NCI-H82 (cell line): ENCODE data around the gene HECW1.
"Not testable (repeated sequence)": the region's sequence is repeated elsewhere in the genome, so short reads cannot be mapped to it uniquely, and the experiment has no call there.

Experiments
- DNase-seq: peaks from one replicate; lab custom pipeline; 2025; lab: John Stamatoyannopoulos, UW

HECW1 gene

GRCh38 chr7:43309706-43310022 lies 197.2 kb downstream of the HECW1 start:
- DNase-seq, result no peak

GRCh38 chr7:43311052-43311451 lies 198.6 kb downstream of the HECW1 start:
- no peak for DNase-seq

DNA sequence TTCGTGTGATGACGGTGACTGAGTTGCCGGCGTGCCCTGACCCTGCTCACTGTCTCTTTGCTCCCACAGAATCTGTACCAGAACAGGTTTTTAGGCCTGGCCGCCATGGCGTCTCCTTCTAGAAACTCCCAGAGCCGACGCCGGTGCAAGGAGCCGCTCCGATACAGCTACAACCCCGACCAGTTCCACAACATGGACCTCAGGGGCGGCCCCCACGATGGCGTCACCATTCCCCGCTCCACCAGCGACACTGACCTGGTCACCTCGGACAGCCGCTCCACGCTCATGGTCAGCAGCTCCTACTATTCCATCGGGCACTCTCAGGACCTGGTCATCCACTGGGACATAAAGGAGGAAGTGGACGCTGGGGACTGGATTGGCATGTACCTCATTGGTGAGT lies 199.2 kb downstream of the HECW1 start:
- DNase-seq, result no peak

DNA sequence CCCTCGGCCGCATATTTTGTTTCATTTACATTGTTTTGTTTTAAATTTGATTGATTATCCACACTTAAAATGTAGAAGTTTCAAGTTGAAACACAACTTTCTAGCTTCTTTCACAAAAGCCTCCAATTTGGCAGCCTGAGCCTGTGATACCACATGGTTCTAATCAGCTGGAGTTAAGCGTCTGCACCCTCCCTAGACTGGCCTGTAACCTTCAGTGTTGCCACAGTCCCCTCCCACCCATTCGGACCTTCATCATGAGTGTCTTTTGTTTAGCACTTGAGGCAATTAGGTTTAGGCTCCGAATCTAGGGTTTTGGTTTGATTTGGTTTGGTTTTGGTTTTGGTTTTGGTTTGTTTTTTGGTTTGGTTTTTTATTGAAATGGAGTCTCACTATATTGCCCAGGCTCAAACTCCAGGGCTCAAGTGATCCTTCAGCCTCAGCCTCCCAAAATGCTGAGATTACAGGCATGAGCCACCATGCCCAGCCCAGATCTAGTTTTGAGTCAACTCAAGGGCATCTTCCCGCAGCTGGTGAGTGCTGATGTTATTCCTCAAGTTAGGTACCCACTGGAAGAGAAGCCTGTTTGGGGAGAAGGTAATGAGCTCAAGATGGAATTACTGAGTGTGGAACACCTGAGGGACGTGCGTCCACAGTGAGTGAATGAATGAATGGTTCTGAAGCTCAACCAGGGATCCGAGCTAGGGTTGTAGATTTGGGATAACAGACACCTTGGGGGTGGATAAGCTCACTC lies 201.4 kb downstream of the HECW1 start:
- DNase-seq, result no peak

DNA sequence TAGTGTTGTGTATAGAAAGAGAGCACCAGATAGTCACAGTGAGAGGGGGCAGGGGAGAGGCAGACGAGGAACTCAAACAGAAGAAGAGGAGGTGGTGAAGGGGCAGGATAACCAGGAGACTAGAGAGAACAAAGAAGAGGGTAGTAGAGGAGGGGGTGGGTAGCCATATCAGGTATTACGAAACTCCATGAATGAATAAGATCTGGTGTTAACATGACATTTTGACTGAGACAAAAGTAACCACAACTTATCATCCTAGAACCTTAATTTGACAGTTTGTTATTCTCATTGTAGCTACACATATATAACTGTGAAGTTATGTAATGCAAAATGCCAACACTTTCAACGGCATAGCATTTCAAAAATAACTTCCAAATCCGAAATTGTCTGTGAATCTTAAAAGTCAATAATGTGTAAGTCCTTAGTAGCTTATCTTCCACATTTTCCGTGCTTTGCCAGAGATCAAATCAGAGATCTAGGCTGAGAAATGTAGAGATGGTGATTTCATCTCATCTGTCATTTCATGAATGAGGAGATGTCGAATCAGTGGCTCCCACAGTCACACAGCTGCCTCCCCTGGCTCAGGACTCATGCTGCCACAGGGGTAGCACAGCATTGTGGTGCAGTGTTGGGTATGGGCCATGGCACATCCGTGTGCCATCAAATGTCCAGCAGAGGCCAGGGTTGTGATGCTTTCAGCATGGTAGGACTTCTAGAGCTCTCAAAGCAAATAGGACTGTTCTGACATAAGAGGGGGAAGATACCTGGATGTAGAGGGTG lies 202.1 kb downstream of the HECW1 start:
- DNase-seq, result no peak

DNA sequence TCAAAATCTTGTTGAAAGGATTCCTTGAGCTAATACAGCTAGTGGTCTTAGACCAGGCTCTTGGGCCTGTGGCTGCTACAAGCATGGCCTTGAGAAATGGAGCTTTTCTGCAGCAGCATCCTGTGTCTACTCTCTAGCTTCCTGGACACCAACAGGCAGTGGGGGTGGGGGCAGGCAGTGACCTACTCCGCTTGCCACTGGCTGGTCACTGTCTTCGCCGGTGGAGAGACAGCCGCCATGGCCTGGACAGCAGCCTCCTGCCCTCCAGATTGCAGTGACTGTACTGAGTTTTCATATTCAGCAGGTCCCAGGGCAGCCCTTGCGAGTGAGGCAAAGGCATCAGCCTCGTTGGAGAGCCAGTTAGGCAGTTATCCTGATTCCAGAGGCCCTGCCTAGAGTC lies 204.6 kb downstream of the HECW1 start:
- DNase-seq, result no peak

DNA sequence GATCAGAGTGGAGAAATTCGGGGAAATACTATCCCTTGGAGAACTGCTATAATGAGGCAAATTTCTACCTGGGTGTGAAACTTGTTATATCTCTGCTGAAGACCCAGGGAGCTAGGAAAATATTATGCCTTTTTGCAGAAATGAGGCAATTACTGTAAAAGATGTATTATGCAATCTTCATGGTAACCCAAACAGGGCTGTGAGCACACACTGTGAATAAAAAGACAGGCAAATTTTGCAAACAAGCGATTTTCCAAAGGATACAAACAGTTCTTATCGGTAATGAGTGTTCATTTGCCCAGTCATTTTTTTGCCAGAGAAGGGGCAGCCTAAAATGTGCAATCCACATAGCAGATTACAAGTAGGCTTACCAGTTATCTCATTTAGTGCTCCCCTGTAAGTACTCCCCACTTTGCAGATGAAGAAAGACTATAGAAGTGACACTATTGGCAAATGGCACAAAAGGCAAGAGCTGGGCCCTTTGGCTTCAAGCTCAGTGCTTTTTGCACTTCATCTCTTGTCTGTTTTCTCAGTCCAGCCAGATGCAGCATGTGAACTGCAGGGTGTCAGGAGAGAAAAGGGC lies 205.8 kb downstream of the HECW1 start:
- no peak for DNase-seq

GRCh38 chr7:43325595-43325994 lies 213.1 kb downstream of the HECW1 start:
- DNase-seq, result no peak

GRCh38 chr7:43328336-43328735 lies 215.9 kb downstream of the HECW1 start:
- no peak for DNase-seq

- DNase-seq, result no peak
Measured at GRCh38 chr7:43328785-43329380, 216.4 kb downstream of the HECW1 start.

DNA sequence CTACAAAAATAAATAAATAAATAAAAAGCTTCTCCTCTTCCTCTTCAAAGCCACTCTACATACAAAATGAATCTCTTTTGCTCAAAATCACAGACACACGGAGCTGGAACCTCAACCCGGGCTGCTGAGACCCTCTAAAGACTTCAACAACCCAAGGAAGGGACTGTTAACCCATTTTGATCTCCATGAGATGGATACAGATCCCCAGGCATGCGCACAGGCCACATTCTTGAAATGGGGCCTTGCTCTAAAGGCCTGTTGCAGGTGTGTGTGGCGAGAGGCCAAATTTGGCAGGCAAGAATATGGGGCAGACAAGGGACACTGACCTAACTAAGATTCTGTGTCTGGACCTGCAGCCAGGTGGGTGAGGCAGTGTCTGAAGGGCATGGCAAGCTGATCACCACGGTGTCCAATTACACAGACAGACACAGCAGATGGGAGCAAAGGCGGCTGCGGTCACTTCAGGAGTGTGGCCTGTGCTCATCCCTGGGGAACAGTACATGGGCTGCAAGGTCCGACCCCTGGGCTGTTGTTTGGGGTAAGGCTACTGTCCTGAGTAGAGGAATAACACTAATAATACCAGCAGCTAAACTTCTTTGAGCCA lies 219.8 kb downstream of the HECW1 start:
- no peak for DNase-seq

DNA sequence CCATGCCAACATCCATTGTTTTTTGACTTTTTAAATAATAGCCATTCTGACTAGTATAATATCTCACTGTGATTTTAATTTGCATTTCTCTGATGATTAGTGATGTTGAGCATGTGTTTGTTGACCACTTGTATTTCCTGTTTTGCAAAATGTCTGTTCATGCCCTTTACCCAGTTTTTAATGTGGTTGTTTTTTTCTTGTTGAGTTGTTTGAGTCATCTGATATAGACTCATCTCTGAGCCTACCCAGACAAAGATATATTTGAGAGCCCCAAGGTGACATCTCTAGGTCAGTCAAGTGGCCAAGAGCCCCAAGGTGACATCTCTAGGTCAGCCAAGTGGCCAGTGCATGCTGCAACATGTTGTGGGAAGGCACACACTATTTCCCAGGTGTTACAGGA lies 224.7 kb downstream of the HECW1 start:
- DNase-seq, result no peak

- no peak for DNase-seq
Measured at GRCh38 chr7:43337811-43338210, 225.4 kb downstream of the HECW1 start.

GRCh38 chr7:43341132-43341531 lies 228.7 kb downstream of the HECW1 start:
- DNase-seq, result no peak

- DNase-seq, result not testable (repeated sequence)
Measured at GRCh38 chr7:43343417-43343816, 231.0 kb downstream of the HECW1 start.

DNA sequence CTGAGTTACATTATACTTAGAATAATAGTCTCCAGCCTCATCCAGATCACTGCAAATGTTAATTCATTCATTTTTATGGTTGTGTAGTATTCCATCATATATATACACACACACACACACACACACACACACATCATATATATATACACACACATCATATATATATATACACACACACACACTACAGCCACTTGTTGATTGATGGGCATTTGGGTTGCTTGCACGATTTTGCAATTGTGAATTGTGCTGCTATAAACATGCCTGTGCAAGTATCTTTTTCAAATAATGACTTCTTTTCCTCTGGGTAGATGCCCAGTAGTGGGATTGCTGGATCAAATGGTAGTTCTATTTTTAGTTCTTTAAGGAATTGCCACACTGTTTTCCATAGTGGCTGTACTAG lies 233.2 kb downstream of the HECW1 start:
- DNase-seq, result not testable (repeated sequence)

- no peak for DNase-seq
Measured at GRCh38 chr7:43351683-43352082, 239.2 kb downstream of the HECW1 start.

DNA sequence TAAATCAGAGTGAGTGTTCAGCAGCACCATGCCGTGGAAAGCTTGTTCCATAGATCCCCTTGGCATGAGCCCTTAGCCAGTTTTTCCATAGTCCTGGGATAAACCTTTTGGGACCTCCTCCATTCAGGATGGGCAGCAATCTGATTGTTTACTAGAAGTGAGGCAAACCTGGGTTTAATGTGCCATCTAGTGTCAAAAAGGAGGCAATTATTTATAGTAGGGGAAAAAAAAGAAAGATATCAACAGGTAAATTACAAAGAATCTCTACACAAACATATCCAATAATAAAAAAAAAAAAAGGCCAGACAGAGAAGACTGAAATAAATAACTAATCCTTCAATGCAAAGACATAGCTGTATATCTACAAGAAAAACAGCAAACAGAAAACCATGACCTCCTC lies 241.5 kb downstream of the HECW1 start:
- no peak for DNase-seq

DNA sequence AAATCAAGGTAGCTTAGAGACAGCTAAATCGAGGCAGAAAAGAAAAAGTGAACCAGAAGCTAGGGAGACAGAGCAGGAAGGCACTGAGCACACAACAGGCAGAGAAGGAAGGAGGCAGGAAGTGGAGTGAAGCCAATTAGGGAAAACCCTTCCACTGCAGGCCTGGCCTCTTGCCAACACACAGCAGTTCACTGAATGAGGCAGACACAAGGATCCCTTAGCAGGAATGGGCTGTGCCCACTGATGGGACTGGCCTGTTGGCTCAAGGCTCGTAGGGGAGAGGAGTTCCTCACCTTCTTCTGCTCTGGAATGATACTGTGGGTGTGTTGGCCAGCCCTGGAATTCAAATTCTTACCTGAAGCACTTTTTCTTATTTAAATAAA lies 250.2 kb downstream of the HECW1 start:
- peak; percentile 91 for DNase-seq

DNA sequence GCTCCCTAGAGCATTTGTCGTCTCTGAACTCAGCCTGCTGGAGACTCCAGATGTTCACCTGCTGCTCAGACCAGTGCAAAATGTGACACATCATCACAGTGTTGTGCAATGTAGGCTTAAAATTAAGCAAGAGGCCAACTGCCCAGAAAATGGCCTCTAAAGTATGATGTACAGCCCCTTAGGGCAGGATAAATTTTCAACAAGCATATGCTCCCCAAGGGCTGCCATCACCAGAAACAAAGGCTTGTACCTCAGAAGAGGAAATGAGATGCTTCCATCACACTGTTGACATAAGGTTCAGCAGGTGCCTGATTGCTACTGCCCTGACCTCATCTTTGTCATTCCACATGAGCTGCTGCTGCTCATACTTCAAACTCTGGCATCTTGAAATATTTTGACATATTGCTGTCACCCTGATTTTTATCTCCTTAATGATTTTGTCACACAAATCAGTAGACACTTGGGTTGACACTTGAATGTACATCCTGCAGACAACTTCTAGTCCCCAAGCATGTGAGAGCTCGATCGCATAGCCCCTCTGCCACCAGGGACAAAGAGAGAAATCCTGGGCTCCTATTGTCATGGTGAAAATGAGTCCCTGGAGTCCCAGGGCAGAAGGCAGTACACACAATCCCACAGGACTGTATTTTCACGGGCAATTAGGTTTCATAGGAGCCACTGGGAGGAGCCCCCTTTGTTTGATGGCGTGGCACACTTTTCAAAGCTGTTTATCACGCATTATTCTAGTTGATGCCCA lies 250.8 kb downstream of the HECW1 start:
- peak; percentile 58 for DNase-seq

GRCh38 chr7:43364391-43364790 lies 251.9 kb downstream of the HECW1 start:
- DNase-seq, result no peak
